OCI-LY1 (cell line): Measurements from ENCODE around the gene CLSTN2.

ENCODE experiments used
- CTCF ChIP-seq: fragments of 200-600 bp; sonication (generic), shearing (Covaris generic); IDR thresholded peaks from 2 replicates; pipeline ENCODE4 v1.5.1; 2017; ENCODE audit warnings: mild to moderate bottlenecking, antibody characterized with exemption, low read length, moderate library complexity, mixed read lengths
- EZH2 ChIP-seq: fragments of 200-600 bp; sonication (generic), shearing (Covaris generic); IDR thresholded peaks from 2 replicates; pipeline ENCODE4 v1.8.0; 2017; ENCODE audit warnings: borderline replicate concordance, mixed run types, mild to moderate bottlenecking, antibody characterized with exemption, low read length, moderate library complexity, mixed read lengths

DNA sequence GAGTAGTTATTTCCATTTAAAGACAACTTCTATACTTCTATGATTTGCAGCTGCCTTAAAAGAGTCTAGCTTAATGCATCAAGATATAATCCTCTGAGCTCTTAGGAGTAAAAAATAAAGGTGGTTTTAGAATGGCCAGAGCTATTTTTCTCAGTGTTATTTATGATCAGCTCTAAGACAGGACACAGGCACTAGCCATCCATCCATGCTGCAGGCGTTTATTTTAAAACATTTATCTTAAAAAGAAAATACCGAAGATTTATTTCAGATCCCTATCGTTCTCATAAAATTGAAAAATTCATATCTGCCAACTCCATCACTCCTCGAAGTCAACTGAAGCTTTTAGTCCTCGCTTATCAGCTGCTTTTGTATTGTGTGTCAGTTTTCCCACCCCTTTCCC is 243.5 kb downstream of the CLSTN2 start:
- TF ChIP-seq CTCF: no peak
- no peak for TF ChIP-seq EZH2
